B cell (primary cell): ENCODE data around the gene TATDN3.

Experiments used
- CTCF ChIP-seq: fragments of 200-600 bp; IDR thresholded peaks from one replicate; pipeline ENCODE4 v1.8.0; 2022; ENCODE audit warnings: antibody characterized with exemption, mild to moderate bottlenecking
- EZH2 ChIP-seq: IDR thresholded peaks from 2 replicates; pipeline ENCODE4 v1.6.1; 2012; ENCODE audit warnings: borderline replicate concordance, low read depth, mild to moderate bottlenecking, moderate library complexity, low read length; ENCODE audit not compliant: insufficient read depth, poor library complexity, severe bottlenecking

- TF ChIP-seq CTCF (no peak), EZH2 (no peak)
Observed at GRCh38 chr1:212794561-212795014, 2.9 kb downstream of the TATDN3 start.
